ENCODE measurements around the gene NSUN2.

NSUN2 gene

DNA sequence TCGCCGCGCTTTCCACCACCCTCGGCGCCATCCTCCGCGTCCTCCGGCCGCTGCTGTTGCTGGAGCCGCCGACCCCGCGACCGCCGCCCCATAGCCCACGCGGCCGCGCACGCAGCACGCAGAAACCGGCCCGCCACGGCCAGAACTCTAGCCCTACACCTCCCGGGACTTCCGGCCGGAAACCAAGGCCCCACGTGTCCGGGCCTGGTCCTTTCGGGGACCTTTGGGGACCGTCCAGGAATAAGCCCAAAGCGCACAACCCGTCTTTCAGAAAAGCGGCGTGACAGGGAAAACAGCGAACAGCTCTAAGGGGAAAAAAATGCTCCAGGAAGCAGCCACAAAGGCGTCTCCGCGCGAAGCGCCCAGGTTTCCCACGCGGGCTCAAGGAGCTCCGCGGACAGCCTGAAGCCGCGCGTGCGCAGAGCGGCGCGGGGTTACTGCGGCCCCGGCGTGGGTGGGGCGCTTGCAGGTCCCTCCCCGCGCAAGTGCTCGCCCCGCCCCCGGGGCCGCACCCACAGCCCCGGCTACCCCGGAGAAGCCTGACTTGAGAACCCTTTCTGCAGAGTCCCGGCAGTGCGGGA, at the start of gene NSUN2, which contains the start of gene SRD5A1:
NSUN2 (minus strand) TSS at position 157 of the 581 bp plus-strand sequence; CDS start at position 92, 65 bp downstream.
SRD5A1 (plus strand) TSS at position 553 of the 581 bp plus-strand sequence. CDS start 137 bp downstream, outside the sequence.
- Histone ChIP-seq H3K27me3 (ENCODE audit: low read depth, low read length) (no peaks in the 10 kb centered on the region), H2AFZ (ENCODE audit: low read depth, low read length) (peak within 1 kb of the TSS; percentile 46)

DNA sequence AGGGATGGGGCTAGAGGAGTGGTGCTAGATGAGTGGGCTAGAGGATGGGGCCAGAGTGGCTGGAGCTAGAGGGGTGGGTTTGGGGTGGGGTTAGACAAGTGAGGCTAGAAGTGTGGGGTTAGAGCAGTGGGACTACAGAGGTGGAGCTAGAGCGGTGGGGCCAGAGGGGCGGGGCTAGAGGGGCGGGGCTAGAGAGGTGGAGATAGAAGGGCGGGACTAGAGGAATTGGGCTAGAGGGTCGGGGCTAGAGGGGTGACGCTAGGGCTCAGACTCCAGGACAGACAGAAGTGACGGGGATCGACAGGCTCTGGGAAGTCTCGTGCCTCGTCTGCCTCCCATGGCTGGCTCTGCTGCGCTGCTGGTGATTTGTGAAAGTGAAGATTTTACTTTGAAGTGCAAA, 49.4 kb upstream of the NSUN2 start:
- no peaks in the 10 kb centered on the region for H3K27me3 ChIP-seq (ENCODE audit: low read depth, low read length)
- no peak for TF ChIP-seq EZH2phosphoT487 (IDR thresholded peaks at IDR 0.05; ENCODE audit: low read depth)
- TF ChIP-seq, protein P1, sequence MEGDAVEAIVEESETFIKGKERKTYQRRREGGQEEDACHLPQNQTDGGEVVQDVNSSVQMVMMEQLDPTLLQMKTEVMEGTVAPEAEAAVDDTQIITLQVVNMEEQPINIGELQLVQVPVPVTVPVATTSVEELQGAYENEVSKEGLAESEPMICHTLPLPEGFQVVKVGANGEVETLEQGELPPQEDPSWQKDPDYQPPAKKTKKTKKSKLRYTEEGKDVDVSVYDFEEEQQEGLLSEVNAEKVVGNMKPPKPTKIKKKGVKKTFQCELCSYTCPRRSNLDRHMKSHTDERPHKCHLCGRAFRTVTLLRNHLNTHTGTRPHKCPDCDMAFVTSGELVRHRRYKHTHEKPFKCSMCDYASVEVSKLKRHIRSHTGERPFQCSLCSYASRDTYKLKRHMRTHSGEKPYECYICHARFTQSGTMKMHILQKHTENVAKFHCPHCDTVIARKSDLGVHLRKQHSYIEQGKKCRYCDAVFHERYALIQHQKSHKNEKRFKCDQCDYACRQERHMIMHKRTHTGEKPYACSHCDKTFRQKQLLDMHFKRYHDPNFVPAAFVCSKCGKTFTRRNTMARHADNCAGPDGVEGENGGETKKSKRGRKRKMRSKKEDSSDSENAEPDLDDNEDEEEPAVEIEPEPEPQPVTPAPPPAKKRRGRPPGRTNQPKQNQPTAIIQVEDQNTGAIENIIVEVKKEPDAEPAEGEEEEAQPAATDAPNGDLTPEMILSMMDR (IDR thresholded peaks at IDR 0.05; ENCODE audit: low read depth, low read length) = no peak
- H3K9me3 ChIP-seq (ENCODE audit: insufficient read depth, low read length) = no peaks in the 10 kb centered on the region
- no peaks in the 10 kb centered on the region for H3K4me1 ChIP-seq (ENCODE audit: low read length)
- no peaks in the 10 kb centered on the region for H4K20me1 ChIP-seq (ENCODE audit: insufficient read depth, low read length)
- H3K4me3 ChIP-seq (ENCODE audit: low read length) = no peak overlapping the region
- no peak overlapping the region for H2AFZ ChIP-seq (ENCODE audit: low read depth, low read length)
- no peaks in the 10 kb centered on the region for H3K36me3 ChIP-seq (replicated peaks; ENCODE audit: low read depth, low read length)
- H3K4me2 ChIP-seq (ENCODE audit: low read length) = no peak overlapping the region
- H3K27ac ChIP-seq (ENCODE audit: low read length) = no peak overlapping the region
- H3K79me2 ChIP-seq (ENCODE audit: low read length) = no peaks in the 10 kb centered on the region
- no peak overlapping the region for H3K9ac ChIP-seq (ENCODE audit: low read length)

More for the DNA sequence above, at the start of gene NSUN2, which contains the start of gene SRD5A1:
- peaks cover 15% of the 10 kb centered on the region for H3K4me1 ChIP-seq (ENCODE audit: low read length)
- peaks cover 68% of the 10 kb centered on the region for H3K79me2 ChIP-seq (ENCODE audit: low read length)
- H4K20me1 ChIP-seq (ENCODE audit: insufficient read depth, low read length) = 0 out of 2 replicates have a peak, but pooled peaks cover 3% of the 10 kb centered on the region
- peaks cover 20% of the 10 kb centered on the region for H3K36me3 ChIP-seq (replicated peaks; ENCODE audit: low read depth, low read length)
- no peaks in the 10 kb centered on the region for H3K9me3 ChIP-seq (ENCODE audit: insufficient read depth, low read length)
- peak within 1 kb of the TSS; percentile 78 for H3K4me2 ChIP-seq (ENCODE audit: low read length)
- H3K9ac ChIP-seq (ENCODE audit: low read length) = peak within 1 kb of the TSS; percentile 94
- H3K27ac ChIP-seq (ENCODE audit: low read length) = peak within 1 kb of the TSS; percentile 72
- H3K4me3 ChIP-seq (ENCODE audit: low read length) = peak within 1 kb of the TSS; percentile 100
- no peak for TF ChIP-seq EZH2phosphoT487 (IDR thresholded peaks at IDR 0.05; ENCODE audit: low read depth)
- TF ChIP-seq, protein P1 (IDR thresholded peaks at IDR 0.05; ENCODE audit: low read depth, low read length) = no peak

DNA sequence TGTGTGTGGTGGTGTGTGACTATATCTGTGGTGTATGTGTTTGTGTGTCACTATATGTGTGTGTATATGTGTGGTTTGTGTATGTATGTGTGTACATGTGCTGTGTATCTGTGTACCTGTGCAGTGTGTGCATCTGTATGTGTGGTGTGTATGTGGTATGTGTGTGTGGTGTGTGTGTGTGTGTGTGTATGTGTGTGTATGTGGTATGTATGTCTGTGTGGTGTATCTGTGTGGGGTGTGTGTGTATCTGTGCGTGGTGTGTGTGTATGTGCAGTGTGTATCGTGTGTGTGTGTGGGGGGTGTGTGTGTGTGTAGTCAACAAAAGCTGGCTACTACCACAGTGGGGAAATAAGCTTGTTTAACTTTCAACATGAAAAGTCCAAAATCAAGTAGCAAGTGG, 48.8 kb upstream of the NSUN2 start:
- no peaks in the 10 kb centered on the region for H3K9me3 ChIP-seq (ENCODE audit: insufficient read depth, low read length)
- no peaks in the 10 kb centered on the region for H3K4me1 ChIP-seq (ENCODE audit: low read length)
- no peak overlapping the region for H3K4me3 ChIP-seq (ENCODE audit: low read length)
- no peak overlapping the region for H3K9ac ChIP-seq (ENCODE audit: low read length)
- no peak overlapping the region for H2AFZ ChIP-seq (ENCODE audit: low read depth, low read length)
- H3K36me3 ChIP-seq (replicated peaks; ENCODE audit: low read depth, low read length) = no peaks in the 10 kb centered on the region
- no peaks in the 10 kb centered on the region for H3K27me3 ChIP-seq (ENCODE audit: low read depth, low read length)
- no peak overlapping the region for H3K4me2 ChIP-seq (ENCODE audit: low read length)
- TF ChIP-seq, protein P1 (IDR thresholded peaks at IDR 0.05; ENCODE audit: low read depth, low read length) = no peak
- no peak for TF ChIP-seq EZH2phosphoT487 (IDR thresholded peaks at IDR 0.05; ENCODE audit: low read depth)
- H3K27ac ChIP-seq (ENCODE audit: low read length) = no peak overlapping the region
- no peaks in the 10 kb centered on the region for H4K20me1 ChIP-seq (ENCODE audit: insufficient read depth, low read length)
- H3K79me2 ChIP-seq (ENCODE audit: low read length) = no peaks in the 10 kb centered on the region

DNA sequence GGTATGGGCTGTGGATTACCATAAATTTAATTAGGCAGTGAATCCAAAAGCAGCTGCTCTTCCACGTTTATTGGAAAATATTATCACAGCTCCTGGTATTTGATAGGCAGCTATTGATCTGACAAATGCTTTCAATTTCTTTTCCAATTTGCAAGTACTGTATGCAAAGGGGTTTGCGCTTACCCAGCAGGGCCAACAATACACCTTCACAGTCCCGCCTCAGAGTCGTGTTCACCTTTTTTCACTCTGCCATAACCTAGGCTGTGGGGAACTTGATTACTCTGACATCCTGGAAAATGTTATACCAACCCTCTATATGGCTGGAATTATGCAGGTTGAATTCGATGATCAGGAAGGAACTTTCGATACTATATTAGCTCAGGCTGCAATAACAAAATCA, 48.1 kb upstream of the NSUN2 start:
- Histone ChIP-seq H3K9me3 (ENCODE audit: insufficient read depth, low read length) (no peaks in the 10 kb centered on the region), H3K79me2 (ENCODE audit: low read length) (no peaks in the 10 kb centered on the region), H3K4me2 (ENCODE audit: low read length) (no peak overlapping the region), H3K27me3 (ENCODE audit: low read depth, low read length) (no peaks in the 10 kb centered on the region), H3K27ac (ENCODE audit: low read length) (no peak overlapping the region), H3K9ac (ENCODE audit: low read length) (no peak overlapping the region), H3K4me3 (ENCODE audit: low read length) (no peak overlapping the region), H3K4me1 (ENCODE audit: low read length) (no peaks in the 10 kb centered on the region), H4K20me1 (ENCODE audit: insufficient read depth, low read length) (no peaks in the 10 kb centered on the region), H3K36me3 (replicated peaks; ENCODE audit: low read depth, low read length) (no peaks in the 10 kb centered on the region), H2AFZ (ENCODE audit: low read depth, low read length) (no peak overlapping the region)
- TF ChIP-seq EZH2phosphoT487 (IDR thresholded peaks at IDR 0.05; ENCODE audit: low read depth) = no peak
- TF ChIP-seq, protein P1 (IDR thresholded peaks at IDR 0.05; ENCODE audit: low read depth, low read length) = no peak

Measured in OCI-LY3 (cell line).